HG02610 (cell line): ENCODE results near the gene ZSCAN16.
"Not testable (repeated sequence)": the region's sequence is repeated elsewhere in the genome, so short reads cannot be mapped to it uniquely, and the experiment has no call there.

Experiments used
- ATAC-seq: cut with Tn5 transposase; IDR thresholded peaks from one replicate; pipeline ENCODE4 v1.9.1; 2021; ENCODE audit warnings: mild to moderate bottlenecking, moderate library complexity; ENCODE audit not compliant: unreplicated experiment

The ZSCAN16 gene

DNA sequence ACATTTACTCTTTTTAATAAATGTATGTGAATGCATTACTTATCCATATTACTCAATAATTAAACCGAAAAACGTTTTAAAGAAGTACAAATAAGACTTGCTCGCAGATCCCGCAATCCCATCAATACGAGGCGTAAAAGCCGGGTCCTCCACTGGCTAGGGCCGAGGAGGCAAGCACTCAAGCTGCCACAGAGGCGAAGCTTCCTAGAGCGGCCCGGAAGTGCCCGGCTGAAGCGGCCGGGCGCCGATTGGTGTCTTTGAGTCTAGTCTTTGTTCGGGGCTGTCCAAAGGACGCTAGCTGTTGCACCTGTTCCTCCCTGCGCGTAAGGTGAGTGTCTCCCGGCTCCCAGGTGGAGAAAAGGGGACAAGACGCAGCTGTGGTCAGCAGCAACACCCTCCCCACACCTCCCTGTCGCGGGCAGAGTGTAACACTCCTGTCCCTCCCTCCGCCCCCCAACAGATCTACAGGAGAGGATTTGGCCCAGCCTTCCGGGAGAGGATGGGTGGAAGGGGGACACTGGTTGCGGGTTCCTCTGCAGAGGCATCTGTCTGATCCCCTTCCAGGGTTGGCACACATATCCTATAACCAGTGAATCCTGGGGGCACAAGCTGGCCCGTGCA lies at the start of gene ZSCAN16:
TSS of gene ZSCAN16 (plus strand) at position 260 of the 621 bp plus-strand sequence. CDS start 835 bp downstream, outside the sequence.
- peak; percentile 95 for ATAC-seq

DNA sequence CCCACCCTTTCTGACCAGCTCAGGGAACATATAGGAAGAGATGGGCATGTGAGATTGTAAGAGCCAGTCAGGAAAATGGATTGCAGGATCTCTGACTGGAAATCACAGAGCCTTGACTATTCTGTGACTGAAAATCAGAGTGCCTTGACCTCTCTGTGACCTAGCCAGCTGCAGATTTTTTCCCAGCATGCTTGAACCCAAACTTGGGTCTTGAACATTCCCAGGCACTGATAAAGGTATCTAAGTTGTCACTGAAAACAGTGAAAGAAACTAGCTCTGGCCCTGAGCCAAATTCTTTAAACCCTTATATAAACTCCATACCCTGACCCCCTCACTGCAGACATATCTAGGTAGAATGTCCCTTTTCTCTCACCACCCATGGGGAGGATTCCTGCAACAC lies 46.4 kb upstream of the ZSCAN16 start:
- no peak for ATAC-seq

DNA sequence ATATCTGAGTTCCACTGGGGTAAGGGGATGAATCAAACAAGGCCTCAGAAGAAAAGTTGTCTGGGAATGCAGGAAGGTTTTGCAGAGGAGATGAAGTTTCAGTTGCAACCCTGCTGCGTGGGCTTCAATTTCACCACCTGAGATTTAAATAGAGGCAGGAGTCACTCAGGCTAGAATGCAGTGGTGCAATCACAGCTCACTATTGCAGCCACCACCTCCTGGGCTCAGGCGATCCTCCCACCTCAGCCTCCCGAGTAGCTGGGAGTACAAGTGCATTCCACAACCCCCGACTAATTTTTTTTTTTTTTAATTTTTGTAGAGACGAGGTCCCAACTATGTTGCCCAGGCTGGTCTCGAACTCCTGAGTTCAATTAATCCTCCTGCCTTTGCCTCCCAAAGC lies 45.6 kb upstream of the ZSCAN16 start:
- ATAC-seq: no peak

DNA sequence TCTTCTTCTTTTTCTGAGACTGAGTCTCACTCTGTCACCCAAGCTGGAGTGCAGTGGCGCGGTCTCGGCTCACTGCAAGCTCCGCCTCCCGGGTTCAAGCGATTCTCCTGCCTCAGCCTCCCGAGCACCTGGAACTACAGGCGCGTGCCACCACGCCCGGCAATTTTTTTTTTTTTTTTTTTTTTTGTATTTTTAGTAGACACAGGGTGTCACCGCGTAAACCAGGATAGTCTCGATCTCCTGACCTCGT lies 44.1 kb upstream of the ZSCAN16 start, which contains the start of gene ZNF165:
TSS of gene ZNF165 (plus strand) at position 188 of the 250 bp plus-strand sequence. CDS start 4,913 bp downstream, outside the sequence.
- peak; percentile 15 for ATAC-seq

DNA sequence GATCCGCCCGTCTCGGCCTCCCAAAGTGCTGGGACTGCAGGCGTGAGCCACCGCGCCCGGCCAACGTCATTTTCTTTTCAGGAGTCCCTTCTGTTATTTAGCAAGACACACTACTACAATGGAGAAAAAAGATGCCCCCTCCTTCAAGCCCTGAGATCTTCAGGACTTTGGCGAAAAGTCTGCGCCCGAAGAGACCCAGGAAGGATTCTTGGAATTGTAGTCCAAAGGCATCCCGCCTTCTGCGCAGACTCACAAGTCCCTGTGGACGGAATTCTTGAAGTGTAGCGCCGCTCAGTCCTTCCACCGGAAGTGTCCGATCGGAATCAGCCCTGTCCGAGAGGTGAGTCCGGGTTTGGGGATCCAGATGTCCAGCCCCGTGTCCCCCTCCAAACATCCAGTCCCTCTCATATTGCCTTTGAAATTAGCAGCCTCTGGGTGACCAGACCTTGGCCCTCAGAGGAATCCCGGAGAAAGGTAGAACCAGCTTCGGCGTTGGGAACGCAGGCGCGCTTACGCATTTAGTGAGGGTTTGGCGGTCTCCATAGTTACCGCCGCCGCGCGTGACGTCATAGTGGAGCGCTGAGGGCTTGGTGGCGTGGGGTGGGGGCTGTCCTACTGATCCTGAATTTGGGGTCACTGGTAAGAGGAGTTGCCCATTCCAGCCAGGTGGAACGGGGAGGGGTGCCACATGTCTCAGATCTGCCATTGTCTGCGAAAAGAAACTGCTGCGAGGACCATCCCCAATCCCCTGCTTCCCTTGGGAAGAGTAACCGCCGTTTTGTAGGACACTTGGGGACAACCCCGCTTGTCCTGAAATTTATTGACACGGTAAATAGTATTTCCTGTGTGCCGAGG lies 43.6 kb upstream of the ZSCAN16 start:
- ATAC-seq: peak; percentile 68

DNA sequence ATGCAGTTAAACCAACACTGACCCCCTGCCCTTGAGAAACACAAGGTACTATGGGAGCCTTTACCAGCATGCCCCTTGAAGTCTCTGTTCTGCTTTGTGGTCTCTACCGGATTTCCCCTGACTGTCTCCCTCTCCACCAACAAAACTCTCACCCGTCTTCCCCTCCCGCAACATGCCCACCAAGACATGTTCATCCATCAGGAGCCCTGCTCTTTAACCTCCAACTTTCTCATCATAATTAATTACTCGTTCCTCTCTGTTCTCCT lies 43.0 kb upstream of the ZSCAN16 start:
- ATAC-seq: peak; percentile 48

DNA sequence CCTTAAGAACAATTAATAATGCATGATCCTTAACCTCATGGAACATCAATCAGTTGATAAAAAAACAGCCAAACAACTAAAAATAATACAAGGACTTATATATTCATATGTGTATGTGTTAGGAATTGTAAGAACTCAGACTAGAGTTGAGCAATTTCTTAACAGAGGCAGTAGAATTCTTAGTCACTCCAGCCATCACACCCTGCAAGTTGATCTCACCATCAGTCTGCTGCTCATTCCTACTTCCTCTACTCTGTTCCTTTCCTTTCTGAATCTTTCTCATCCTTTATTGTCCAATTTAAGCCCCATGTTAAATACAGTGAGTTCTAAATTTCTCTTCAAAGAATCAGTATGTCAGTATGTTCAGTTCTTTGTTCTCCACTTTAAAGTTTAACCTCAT lies 41.5 kb upstream of the ZSCAN16 start:
- peak; percentile 32 for ATAC-seq

DNA sequence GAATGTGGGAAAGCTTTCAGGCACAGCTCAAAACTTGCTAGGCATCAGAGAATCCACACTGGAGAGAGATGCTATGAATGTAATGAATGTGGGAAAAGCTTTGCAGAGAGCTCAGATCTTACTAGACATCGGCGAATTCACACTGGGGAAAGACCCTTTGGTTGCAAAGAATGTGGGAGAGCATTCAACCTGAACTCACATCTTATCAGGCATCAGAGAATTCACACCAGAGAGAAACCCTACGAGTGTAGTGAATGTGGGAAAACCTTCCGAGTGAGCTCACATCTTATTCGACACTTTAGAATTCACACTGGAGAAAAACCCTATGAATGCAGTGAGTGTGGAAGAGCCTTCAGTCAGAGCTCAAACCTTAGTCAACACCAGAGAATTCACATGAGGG lies 35.4 kb upstream of the ZSCAN16 start:
- ATAC-seq: no peak

DNA sequence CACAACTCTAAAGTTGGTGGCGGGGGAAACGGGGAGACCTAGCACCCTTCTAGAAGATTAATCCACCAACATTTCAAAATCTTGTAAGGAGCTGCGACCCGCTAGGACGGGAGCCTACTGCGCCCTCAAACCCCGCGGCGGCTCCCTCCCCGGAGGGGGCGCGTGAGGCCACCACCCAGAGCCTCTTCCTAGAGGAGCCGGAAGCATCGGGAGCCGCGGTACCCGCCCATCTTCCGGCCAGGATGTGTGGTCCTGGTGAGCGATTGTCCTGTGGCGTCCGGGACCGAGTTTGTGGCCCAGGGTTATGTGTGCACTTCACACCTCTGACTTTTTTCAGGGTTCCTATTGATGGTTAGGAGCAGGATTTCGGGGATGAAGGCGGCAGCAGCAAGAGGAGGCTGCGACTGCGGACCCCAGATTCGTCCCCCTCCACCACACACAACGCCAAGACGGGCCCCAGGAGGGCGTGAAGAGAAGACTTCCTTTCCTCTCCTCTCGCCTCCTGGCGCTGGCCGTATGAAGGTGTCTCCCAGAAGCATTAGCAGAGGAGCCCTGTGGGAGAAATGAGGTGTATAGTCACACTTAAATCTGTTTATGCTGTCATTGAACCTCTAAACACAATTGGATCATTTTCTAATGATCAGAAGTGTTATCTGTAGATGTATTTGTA lies 33.4 kb upstream of the ZSCAN16 start:
- no peak for ATAC-seq

DNA sequence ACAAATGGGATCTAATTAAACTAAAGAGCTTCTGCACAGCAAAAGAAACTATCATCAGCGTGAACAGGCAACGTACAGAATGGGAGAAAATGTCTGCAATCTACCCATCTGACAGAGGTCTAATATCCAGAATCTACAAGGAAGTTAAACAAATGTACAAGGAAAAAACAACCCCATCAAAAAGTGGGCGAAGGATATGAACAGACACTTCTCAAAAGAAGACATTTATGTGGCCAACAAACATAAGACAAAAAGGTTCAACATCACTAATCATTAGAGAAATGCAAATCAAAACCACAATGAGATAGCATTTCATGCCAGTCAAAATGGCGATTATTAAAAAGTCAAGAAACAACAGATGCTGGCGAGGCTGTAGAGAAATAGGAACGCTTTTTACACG lies 22.2 kb upstream of the ZSCAN16 start:
- ATAC-seq: not testable (repeated sequence)

DNA sequence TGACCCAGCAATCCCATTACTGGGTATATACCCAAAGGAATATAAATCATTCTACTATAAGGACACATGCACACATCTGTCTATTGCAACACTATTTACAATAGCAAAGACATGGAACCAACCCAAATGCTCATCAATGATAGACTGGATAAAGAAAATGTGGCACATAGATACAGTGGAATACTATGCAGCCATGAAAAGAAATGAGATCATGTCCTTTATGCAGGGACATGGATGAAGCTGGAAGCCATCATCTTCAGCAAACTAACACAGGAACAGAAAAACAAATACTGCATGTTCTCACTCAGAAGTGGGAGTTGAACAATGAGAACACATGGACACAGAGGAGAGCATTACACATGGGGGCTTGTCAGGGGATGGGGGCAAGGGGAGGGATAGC lies 21.7 kb upstream of the ZSCAN16 start:
- not testable (repeated sequence) for ATAC-seq

DNA sequence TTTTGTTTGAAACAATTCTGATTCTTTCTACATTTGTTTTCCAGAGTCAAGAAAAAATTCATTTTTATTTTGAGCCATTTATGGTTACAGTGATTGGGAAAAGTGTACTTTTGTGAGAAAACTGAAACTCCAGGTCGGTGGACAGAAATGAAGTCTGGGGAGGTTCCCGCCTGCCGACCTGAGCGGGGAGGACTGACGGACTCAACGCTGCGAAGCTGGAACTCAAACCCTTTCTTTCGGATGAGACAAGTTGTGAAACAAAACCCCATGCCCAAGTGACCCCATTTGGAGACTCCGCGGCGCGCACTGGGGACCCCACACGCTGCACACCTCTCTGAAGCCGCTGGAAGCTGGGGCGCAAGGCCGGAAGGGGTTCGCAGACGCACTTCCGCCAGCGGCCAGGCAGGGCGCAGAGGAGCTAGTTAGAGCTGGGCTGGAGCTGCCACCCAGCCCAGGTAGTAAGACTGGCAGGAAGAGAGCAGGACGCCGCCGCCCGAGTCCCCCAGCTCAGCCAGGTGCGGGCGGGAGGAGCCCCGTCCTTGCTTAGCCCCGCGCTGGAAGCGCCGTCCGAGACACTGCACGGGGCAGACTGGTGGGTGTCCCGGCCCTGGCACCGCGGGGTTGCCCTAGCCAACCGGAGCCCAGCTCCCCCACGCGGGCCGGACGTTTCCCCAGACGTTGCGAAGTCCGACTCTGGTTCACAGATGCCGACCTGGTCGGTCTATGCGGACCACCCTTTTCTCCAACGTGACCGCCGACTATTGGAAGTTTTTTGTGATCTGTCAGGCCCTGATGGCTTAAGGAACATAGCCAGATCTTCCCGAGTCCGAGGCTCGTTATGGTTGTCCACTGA lies 19.8 kb upstream of the ZSCAN16 start:
- ATAC-seq: peak; percentile 99

DNA sequence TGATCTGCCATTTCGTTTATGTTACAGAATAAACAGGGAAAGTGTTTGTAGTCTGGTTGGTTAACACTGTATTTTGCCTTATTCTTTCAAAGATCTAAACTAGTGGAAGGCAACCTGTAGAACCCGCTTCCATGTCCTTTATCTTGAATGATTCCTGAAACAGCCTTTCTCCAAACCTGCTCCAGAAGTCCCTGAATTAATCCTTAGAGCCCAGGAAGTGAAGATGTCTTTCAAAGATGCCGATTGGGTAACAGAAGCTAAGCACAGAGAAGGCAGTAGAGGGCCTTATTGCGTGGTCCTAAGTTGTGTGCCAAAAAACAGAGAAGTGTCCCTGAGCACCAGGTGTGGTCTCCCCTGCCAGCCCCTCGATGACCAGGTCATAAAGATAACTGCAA lies 19.2 kb upstream of the ZSCAN16 start:
- ATAC-seq: no peak

DNA sequence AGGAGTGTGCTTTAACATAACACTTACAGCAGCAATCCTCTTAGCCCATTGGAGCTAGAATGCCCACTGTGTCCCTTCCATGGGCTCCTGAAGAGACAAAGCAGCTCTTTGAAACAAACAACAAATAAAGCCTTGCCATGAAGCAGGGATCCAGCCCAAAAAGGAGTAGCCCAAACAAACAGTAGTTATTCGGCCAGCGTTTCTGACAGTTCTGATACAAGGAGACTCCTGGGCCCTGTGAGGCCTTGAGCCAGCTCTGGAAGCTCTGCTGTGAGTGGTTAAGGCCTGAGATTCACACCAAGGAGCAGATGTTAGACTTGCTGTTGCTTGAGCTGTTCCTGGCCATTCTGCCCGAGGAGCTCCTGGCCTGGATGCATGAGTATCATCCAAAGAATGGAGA lies 16.9 kb upstream of the ZSCAN16 start:
- no peak for ATAC-seq

DNA sequence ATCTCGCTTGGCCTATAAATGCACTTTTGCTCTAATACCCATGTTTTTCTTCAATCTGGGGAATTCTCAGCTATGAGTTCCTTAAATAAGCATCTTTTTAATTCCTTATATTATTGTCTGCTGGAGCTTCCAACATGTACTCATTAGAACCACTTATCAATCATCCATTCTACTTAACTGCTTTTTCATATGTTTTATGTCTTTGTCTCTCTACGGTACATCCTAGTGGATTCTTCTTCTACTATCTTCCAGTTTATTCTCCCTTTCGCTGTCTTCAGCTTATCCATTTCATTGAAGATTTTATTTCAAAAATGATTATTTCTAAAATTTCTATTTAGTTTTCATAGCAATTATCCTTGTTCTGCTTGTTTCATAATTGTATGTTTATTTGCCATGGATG lies 12.4 kb upstream of the ZSCAN16 start:
- no peak for ATAC-seq

DNA sequence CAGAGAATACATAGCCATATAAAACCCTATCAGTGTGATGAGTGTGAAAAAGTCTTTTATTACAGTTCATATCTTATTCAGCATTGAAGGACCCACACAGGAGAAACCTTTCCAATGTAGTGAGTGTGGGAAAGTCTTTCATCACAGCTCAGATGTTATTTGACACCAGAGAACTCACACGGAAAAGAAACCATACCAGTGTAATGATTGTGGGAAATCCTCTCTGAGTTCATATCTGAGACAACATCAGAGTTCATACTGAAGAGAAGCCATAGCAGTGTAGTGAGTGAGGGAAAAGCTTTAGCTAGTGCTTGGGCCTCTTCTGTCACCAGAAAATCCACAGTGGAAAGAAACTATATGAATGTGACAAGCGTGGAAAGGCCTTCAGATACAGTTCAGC lies 8.6 kb upstream of the ZSCAN16 start:
- no peak for ATAC-seq

DNA sequence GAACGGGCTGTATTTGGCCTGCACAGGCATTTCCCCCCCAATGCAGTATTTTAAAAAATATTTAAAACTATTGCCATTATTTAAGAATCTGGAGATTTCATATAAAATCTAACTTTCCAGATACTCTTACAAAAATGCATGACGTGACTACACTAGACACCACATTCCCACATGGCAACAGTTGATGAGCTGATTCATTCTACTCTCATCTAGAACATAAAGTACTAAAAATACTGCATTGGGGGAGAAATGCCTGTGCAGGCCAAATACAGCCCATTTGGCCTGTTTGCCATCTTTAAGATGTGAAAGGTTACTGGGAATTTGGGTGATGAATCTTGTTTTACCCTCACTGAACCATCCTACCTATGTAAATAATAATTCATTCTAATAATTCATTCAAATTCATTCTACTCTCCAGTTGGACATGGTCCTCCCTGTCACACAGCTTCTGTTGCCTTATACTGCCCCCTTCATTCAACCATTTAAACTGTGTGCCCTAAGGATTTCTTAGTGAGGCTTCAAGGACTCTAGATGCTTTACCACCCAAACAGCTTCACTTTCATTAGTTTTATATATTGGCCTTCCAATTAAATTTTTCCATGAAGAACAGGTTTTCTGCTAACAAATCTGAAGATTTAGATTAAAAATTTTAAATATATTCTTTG lies 6.9 kb upstream of the ZSCAN16 start:
- ATAC-seq: no peak

DNA sequence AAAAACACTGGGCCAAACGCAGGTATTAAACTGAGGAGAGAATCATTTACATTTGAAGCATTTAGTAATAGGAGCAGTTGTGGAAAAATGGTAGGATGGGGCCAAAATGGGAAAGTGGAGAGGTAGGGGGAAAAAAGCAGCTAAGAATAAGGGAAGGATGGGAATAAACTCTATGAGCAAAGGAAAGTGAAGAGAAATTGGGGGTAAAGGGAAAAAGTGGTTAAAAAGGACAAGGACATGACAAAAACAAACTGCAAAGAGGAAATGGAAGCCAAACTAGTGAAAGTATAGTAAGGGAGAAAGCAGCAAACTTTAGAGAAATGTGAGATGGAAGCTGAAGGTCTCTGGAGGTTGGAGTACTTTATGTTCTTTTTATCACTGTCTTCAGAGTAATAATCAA lies 6.2 kb upstream of the ZSCAN16 start:
- no peak for ATAC-seq

DNA sequence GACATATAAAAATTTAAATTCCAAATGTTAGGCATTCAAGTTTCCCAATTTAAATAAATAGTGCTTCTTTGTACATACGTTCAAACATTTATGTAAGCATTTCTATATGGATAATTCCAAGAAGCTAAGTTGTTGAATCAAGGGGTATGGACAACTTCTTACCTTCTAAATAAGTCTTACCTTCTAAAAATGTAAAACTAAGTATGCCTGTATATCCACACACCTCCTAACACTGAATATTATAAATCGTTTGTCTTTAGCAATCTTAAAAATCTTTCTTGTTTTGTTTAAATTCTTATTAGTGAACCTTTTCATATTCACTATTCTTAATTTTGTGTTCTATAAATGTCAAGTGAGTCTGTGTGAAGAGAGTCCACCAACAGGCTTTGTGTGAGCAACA lies 2.5 kb upstream of the ZSCAN16 start:
- ATAC-seq: no peak

DNA sequence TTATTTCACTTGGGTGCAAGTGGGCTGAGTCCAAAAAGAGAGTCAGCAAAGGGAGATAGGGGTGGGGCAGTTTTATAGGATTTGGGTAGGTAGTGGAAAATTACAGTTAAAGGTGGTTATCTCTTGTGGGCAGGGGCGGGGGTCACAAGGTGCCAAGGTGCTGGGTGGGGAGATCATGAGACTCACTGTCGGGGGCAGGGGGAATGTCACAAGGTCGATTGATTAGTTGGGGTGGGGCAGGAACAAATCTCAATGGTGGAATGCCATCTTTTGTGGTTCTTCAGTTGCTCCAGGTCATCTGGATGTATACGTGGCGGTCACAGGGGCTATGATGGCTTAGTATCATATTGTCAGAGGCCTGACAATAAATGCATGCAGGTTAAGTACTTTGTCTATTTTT lies 2.1 kb upstream of the ZSCAN16 start:
- ATAC-seq: not testable (repeated sequence)

DNA sequence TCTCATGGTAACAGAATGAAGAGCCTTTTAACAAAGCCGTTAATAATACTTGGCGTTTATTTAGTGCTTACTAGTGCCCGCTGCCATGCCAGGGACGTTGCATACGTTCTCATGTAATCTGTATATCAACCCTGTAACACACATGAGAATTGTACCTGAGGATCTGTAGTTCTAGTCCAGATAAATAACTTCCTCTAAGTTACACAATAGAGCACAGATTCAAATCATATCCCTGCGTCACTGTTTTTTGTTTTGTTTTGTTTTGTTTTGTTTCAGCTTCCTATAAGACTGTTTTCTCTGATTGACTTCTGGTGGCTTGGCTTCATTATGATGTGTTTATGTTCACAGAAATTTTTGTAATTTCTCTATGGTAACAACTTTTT lies 553 bp downstream of the ZSCAN16 start:
- ATAC-seq: peak; percentile 3
